Prostate gland (tissue), 2 donors: ENCODE results near the gene GMEB1.
"Not testable (repeated sequence)": the region's sequence is repeated elsewhere in the genome, so short reads cannot be mapped to it uniquely, and the experiment has no call there.

Experiments used
- POLR2A ChIP-seq: fragments of 450-650 bp; IDR thresholded peaks from one replicate; pipeline ENCODE4 v1.6.1; 2016; ENCODE audit warnings: antibody characterized with exemption, mild to moderate bottlenecking
- TF ChIP-seq, protein P1 (sequence below), 4 experiments: fragments of 200-600 bp in 2 of 4; fragments of 450-650 bp in 2 of 4; sonication (generic) in 2 of 4; IDR thresholded peaks; 1 replicate in 3 of 4; 2 replicates in 1 of 4; pipeline ENCODE4 v1.5.1; 2016 to 2019; ENCODE audit warnings: antibody characterized with exemption in 4 of 4, mild to moderate bottlenecking in 2 of 4, moderate library complexity in 2 of 4

DNA sequence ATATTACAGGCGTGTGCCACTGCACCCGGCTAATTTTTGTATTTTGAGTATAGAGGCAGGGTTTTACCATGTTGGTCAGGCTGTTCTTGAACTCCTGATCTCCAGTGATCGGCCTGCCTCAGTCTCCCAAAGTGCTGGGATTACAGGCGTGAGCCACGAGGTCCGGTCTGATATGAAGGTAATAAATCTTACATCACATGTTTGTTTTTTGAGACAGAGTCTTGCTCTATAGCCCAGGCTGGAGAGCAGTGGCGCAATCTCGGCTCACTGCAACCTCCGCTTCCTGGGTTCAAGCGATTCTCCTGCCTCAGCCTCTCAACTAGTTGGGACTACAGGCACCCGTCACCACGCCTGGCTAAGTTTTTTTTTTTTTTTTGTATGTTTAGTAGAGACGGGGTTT, 15.5 kb upstream of the GMEB1 start:
- not testable (repeated sequence) for TF ChIP-seq POLR2A
- TF ChIP-seq, protein P1, sequence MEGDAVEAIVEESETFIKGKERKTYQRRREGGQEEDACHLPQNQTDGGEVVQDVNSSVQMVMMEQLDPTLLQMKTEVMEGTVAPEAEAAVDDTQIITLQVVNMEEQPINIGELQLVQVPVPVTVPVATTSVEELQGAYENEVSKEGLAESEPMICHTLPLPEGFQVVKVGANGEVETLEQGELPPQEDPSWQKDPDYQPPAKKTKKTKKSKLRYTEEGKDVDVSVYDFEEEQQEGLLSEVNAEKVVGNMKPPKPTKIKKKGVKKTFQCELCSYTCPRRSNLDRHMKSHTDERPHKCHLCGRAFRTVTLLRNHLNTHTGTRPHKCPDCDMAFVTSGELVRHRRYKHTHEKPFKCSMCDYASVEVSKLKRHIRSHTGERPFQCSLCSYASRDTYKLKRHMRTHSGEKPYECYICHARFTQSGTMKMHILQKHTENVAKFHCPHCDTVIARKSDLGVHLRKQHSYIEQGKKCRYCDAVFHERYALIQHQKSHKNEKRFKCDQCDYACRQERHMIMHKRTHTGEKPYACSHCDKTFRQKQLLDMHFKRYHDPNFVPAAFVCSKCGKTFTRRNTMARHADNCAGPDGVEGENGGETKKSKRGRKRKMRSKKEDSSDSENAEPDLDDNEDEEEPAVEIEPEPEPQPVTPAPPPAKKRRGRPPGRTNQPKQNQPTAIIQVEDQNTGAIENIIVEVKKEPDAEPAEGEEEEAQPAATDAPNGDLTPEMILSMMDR (IDR thresholded peaks at IDR 0.05): not testable (repeated sequence)
